GM19455 (cell line): ENCODE measurements around the gene MACROH2A1.

ENCODE experiments used
- ATAC-seq: cut with Tn5 transposase; IDR thresholded peaks from one replicate; pipeline ENCODE4 v1.9.1; 2021; ENCODE audit not compliant: unreplicated experiment

The MACROH2A1 gene

DNA sequence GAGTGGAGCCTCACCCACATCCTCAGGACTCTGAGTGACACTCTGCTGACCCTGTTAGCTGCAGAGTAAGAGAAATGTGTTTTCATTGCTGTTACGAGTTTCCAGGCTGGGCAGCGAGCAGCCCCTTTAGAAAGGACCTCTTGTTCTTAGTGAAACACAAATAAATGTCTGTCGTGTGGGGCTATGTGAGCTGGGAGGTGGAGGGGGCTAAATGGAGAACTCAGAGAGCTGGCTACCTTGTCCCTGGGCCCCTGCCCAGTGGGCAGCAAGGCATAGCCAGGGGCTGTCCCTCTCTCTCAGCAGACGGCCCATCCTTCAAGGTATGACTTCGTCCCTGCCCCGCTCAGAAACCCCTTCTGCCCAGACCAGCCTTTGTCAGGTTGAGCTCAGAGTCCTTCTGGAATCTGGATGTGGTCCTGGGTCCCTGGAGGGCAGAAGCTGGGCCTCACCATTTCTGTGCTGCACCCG is 38.0 kb upstream of the MACROH2A1 start:
- ATAC-seq = no peak

DNA sequence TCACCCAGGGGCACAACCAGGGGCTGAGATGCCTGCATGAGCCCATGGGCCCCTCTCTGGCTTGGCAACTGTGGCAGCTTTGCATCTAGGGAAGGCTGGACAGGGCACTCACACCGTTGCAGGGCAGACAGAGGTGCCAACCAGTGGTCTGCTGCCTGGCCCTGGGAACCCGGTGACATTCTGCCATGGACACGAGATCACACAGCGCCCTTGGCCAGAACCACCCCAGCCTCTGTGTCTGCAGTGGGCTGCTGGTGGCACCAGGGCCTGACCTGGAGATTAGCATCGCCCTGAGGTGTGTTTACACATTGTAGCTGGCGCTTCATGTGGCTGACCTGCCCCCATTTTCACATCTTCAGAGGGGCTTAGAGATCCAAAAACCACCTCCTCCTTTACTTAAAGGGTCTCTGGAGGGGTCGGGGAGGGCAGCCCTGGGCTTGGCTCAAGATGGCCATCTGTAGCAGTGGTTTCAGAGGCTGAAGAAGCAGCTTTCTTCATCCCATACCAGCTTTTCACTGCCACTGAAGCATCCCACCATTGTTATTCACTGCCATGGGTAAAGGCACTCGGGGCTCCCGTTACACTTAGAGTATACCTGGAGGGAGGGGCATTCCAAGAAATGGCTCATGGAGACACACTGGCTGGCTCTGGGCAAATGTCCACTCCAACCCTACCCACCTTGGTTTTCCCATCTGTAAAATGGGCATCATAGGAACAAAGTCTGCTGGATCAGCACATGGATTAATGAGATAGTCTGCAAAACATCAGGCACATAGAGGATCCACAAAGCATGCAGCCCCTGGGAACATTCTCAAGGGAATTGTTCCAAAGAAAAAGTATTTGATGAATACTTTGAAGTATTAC is 36.7 kb upstream of the MACROH2A1 start:
- no peak for ATAC-seq

- no peak for ATAC-seq
Observed at GRCh38 chr5:135434591-135435466, 35.8 kb upstream of the MACROH2A1 start.

- ATAC-seq = no peak
Observed at GRCh38 chr5:135433681-135434426, 34.8 kb upstream of the MACROH2A1 start.

DNA sequence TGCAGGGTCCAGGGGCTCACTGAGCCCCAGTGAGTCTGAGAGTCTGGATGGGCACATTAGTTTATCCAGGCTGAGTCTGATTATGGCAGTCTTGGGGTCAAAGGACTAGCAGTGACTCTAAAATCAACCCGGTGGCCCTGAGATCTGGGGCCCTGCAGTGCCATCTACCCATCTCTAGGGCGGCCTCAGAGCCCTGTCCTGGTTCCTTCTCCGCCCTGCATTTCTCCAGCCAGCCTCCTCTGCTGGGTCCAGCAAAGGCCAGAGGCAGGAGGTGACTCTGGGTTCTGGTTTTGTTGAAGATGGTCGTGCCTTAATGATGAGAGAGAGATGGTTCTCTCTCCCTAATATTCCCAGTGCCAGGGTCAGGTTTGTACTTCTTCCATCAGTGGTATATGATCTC is 33.1 kb upstream of the MACROH2A1 start:
- no peak for ATAC-seq

- no peak for ATAC-seq
Observed at GRCh38 chr5:135430135-135430437, 31.1 kb upstream of the MACROH2A1 start.

GRCh38 chr5:135429301-135430134 is 30.5 kb upstream of the MACROH2A1 start:
- ATAC-seq = no peak

DNA sequence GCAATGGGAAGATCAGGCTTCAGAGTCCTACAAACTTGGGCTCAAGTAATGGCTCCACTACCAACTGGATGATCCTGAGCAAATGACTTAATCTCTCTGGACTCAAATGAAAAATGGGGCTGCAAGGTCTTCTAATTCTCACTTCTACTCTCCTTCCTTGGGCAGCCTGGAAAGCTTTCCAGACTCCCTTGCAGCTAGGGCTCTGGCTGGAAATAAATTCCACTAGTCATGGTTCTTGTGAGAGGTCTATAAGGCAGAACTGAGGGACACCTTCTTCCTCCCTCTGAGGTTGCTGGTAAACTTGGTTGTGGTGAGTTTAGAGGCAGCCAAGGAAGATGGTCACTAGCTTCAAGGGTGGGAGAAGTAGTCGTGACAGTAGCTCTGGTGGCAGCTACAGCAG is 29.6 kb upstream of the MACROH2A1 start:
- ATAC-seq = no peak

DNA sequence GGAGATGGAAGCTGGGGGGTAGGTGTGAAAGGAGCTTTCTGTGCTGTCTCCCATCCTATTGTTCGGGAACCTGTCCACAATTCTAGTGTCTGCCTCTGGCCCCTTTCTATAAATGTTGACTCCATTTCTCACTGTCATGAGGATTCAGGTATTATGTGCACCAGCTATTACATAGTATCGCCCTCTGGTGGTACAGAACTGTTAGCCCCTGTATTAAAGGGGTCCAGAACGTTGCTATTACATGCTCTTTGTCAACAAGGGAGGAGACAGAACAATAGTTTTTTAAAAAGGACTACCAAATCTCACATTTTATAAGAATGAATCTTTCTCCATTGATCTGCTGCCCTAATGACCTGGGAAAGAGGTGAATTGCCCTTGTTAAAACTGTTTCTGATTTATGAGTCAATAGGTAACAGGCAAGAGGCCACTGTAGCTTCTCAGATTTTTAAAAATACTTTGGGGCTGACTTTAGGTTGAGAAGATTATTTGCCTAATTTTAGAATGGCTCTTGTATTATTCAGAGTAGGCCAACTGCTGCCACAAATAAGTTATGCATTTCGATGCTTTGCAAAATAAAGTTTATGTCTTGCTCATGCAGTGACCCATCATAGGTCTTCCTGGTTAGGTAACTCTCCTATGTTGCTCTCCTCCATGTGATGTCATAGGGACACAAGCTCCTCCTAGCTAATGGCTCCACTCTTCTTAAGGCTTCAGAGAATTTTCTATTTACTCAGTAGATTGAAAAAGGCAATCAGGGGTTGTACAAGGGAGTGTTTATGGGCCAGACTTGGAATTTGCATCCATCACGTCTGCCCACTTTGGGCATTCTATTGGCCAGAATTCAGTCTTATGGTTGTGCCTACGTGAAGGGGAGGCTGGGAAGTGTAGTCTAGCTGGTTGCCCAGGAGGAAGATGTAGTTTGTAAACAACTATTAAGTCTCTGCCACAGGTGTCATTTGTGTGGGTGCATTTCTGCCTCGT is 27.4 kb upstream of the MACROH2A1 start:
- no peak for ATAC-seq

DNA sequence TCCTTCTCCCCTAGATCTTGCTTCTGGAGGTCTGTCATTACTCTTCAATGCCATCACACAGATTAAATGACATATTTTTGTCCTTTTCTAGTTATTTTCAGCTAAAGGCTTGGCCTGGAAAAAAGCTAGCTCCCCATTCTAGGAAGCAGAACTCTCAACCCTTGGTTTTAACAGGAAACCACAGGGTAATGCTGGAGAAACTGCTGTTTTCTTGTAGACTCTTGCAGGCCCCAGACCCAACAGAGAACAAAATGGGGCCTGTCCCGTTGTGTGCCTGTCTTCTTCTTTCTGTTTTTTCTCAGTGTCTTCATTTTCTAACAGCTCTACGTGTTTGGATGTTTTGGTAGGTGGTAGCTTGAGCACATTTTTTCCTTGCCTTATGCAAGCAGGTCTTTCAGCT is 26.6 kb upstream of the MACROH2A1 start:
- ATAC-seq = no peak

DNA sequence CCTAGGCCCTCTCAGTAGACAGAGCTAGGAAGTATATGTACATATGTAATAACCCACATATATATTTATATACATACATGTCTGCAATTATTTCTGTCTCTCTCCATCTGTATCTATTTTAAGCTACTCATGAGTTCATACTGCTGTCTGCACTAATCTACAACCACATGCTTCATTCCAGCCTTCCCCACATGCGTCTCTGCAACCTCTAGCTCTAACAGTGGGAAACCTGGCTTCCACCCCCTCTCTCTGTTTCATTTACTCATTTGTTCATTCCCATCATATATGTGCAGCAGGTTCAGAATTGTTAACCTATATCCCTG is 24.8 kb upstream of the MACROH2A1 start:
- ATAC-seq = no peak

- ATAC-seq = no peak
Observed at GRCh38 chr5:135423146-135423845, 24.3 kb upstream of the MACROH2A1 start.

- no peak for ATAC-seq
Observed at GRCh38 chr5:135422419-135422818, 23.4 kb upstream of the MACROH2A1 start.

GRCh38 chr5:135417083-135417482 is 18.1 kb upstream of the MACROH2A1 start:
- ATAC-seq = no peak

- no peak for ATAC-seq
Observed at GRCh38 chr5:135405082-135405481, 6.1 kb upstream of the MACROH2A1 start.

GRCh38 chr5:135402031-135402430 is 3.0 kb upstream of the MACROH2A1 start:
- no peak for ATAC-seq

DNA sequence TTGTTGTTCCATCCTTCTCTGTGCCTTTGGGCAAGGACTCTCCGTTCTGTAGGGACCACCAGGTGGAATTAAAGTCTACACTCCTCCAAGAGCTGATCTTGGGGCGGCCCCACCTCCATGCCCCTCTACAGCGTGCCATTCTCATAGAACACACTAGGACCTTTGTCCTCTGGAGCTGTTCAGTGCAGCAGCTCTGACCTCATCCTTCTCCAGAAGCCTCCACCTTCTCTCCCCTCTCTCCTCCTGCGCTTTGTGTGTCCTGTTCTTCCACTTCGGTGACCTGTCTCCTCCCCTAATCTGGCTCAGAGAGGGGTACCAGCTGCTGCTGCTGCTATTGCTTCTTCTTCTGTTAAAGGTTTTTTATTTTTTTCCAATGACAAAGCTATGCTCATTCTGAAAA is 1.8 kb upstream of the MACROH2A1 start:
- ATAC-seq = no peak

DNA sequence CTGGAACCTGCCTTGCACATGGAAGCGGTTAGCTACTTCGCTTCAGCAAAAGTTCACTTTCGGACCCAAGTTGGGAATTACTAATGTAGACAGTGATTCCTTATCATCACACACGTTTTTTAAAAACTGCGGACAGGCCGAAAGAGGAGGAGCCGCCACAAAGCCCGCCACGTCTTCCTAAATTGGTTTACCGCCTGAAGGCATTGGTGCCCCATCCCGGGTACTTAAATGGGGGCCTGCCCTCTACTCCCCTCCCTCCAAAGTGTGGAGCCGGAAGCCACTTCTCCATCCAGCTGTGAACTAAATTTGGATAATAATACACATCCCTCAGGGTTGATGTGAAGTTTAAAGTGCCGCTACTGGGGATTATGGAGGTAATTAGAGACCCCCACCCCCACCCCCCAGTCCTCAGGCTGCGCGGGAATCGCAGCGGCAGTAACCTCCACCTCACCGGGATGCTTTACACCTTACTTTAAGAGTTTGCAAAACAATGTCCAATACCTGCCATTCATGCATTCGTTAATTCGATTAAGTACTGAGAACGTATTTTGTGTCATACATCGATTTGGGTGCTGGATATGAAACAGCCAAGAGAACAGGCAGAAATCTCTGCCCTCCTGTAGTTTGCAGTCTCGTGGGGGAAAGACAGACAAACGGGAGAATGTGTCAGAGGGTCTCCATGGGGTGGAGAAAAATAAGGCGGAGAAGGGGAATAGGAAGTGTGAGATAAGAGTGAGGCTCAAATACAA is 937 bp upstream of the MACROH2A1 start:
- no peak for ATAC-seq
